Measurements from ENCODE around the gene BCKDHB.

The BCKDHB gene

GRCh38 chr6:80329496-80329895, 223.0 kb downstream of the BCKDHB start:
- no peaks in the 10 kb centered on the region for H3K9me3 ChIP-seq (ENCODE audit: severe bottlenecking)
- H3K4me3 ChIP-seq (ENCODE audit: severe bottlenecking): no peak overlapping the region
- ATAC-seq (ENCODE audit: low read depth) (no peak), DNase-seq (ENCODE audit: low spot score) (no peak)
- no peaks in the 10 kb centered on the region for H3K36me3 ChIP-seq (ENCODE audit: low read depth)
- no peak for TF ChIP-seq CTCF (IDR thresholded peaks at IDR 0.05; ENCODE audit: poor library complexity, severe bottlenecking)
- H3K27ac ChIP-seq (ENCODE audit: poor library complexity, severe bottlenecking): no peak overlapping the region
- no peaks in the 10 kb centered on the region for H3K27me3 ChIP-seq (ENCODE audit: insufficient read depth, poor library complexity, severe bottlenecking)
- H3K4me1 ChIP-seq (ENCODE audit: insufficient read depth, poor library complexity, severe bottlenecking): no peaks in the 10 kb centered on the region

GRCh38 chr6:80330961-80331360, 224.5 kb downstream of the BCKDHB start:
- ATAC-seq (ENCODE audit: low read depth): no peak
- TF ChIP-seq CTCF (IDR thresholded peaks at IDR 0.05; ENCODE audit: poor library complexity, severe bottlenecking): no peak
- no peak overlapping the region for H3K4me3 ChIP-seq (ENCODE audit: severe bottlenecking)
- H3K27me3 ChIP-seq (ENCODE audit: insufficient read depth, poor library complexity, severe bottlenecking): no peaks in the 10 kb centered on the region
- no peak overlapping the region for H3K27ac ChIP-seq (ENCODE audit: poor library complexity, severe bottlenecking)
- H3K36me3 ChIP-seq (ENCODE audit: low read depth): no peaks in the 10 kb centered on the region
- H3K9me3 ChIP-seq (ENCODE audit: severe bottlenecking): no peaks in the 10 kb centered on the region
- DNase-seq (ENCODE audit: low spot score): no peak
- no peaks in the 10 kb centered on the region for H3K4me1 ChIP-seq (ENCODE audit: insufficient read depth, poor library complexity, severe bottlenecking)

- Histone ChIP-seq H3K4me1 (ENCODE audit: insufficient read depth, poor library complexity, severe bottlenecking) (no peaks in the 10 kb centered on the region), H3K27ac (ENCODE audit: poor library complexity, severe bottlenecking) (no peak overlapping the region), H3K27me3 (ENCODE audit: insufficient read depth, poor library complexity, severe bottlenecking) (no peaks in the 10 kb centered on the region), H3K9me3 (ENCODE audit: severe bottlenecking) (no peaks in the 10 kb centered on the region), H3K4me3 (ENCODE audit: severe bottlenecking) (no peak overlapping the region), H3K36me3 (ENCODE audit: low read depth) (no peaks in the 10 kb centered on the region)
- ATAC-seq (ENCODE audit: low read depth) (no peak), DNase-seq (ENCODE audit: low spot score) (no peak)
- no peak for TF ChIP-seq CTCF (IDR thresholded peaks at IDR 0.05; ENCODE audit: poor library complexity, severe bottlenecking)
Observed at GRCh38 chr6:80331522-80331921, 225.1 kb downstream of the BCKDHB start.

GRCh38 chr6:80331974-80332373, 225.5 kb downstream of the BCKDHB start:
- ATAC-seq (ENCODE audit: low read depth) (no peak), DNase-seq (ENCODE audit: low spot score) (no peak)
- Histone ChIP-seq H3K9me3 (ENCODE audit: severe bottlenecking) (no peaks in the 10 kb centered on the region), H3K27ac (ENCODE audit: poor library complexity, severe bottlenecking) (no peak overlapping the region), H3K27me3 (ENCODE audit: insufficient read depth, poor library complexity, severe bottlenecking) (no peaks in the 10 kb centered on the region), H3K4me1 (ENCODE audit: insufficient read depth, poor library complexity, severe bottlenecking) (no peaks in the 10 kb centered on the region), H3K36me3 (ENCODE audit: low read depth) (no peaks in the 10 kb centered on the region), H3K4me3 (ENCODE audit: severe bottlenecking) (no peak overlapping the region)
- TF ChIP-seq CTCF (IDR thresholded peaks at IDR 0.05; ENCODE audit: poor library complexity, severe bottlenecking): no peak

GRCh38 chr6:80333342-80333741, 226.9 kb downstream of the BCKDHB start:
- TF ChIP-seq CTCF (IDR thresholded peaks at IDR 0.05; ENCODE audit: poor library complexity, severe bottlenecking): no peak
- no peak overlapping the region for H3K4me3 ChIP-seq (ENCODE audit: severe bottlenecking)
- ATAC-seq (ENCODE audit: low read depth): no peak
- no peaks in the 10 kb centered on the region for H3K27me3 ChIP-seq (ENCODE audit: insufficient read depth, poor library complexity, severe bottlenecking)
- no peaks in the 10 kb centered on the region for H3K36me3 ChIP-seq (ENCODE audit: low read depth)
- no peaks in the 10 kb centered on the region for H3K4me1 ChIP-seq (ENCODE audit: insufficient read depth, poor library complexity, severe bottlenecking)
- no peaks in the 10 kb centered on the region for H3K9me3 ChIP-seq (ENCODE audit: severe bottlenecking)
- DNase-seq (ENCODE audit: low spot score): no peak
- H3K27ac ChIP-seq (ENCODE audit: poor library complexity, severe bottlenecking): no peak overlapping the region
